Activated CD8-positive, alpha-beta T cell treated with anti-CD3 and anti-CD28 coated beads for 36 hours (primary cell): Measurements from ENCODE around the gene YPEL3. TPM values are rescaled to one million over a fixed set of nuclear protein-coding genes. Genes with fewer than 3 reads are reported as not detected.
"Not testable (repeated sequence)": the region's sequence is repeated elsewhere in the genome, so short reads cannot be mapped to it uniquely, and the experiment has no call there.

Source experiments
- ATAC-seq: fragments of 200-7000 bp; cut with Tn5 transposase; one replicate; pipeline ENCODE4 v1.10.0; 2021; ENCODE audit warnings: mild to moderate bottlenecking, moderate library complexity
- CTCF ChIA-PET: fragments of 350-600 bp; sonication (Branson Sonifier 250); formaldehyde crosslinking; loops from one replicate; lab custom pipeline; 2021; ENCODE audit warnings: antibody characterized with exemption; lab: Charles Lee
- POLR2A ChIA-PET: fragments of 350-600 bp; sonication (Branson Sonifier 250); formaldehyde crosslinking; loops from one replicate; lab custom pipeline; 2021; ENCODE audit warnings: antibody characterized with exemption; lab: Charles Lee
- DNase-seq: peaks from one replicate; pipeline ENCODE4 v3.0.0-alpha.2; 2020
- H3K27ac Mint-ChIP-seq: one replicate; pipeline ENCODE4 v1.8.0; 2021; ENCODE audit warnings: mild to moderate bottlenecking, mixed read lengths
- H3K27me3 Mint-ChIP-seq: one replicate; pipeline ENCODE4 v1.8.0; 2021; ENCODE audit warnings: mixed read lengths
- H3K36me3 Mint-ChIP-seq: one replicate; pipeline ENCODE4 v1.8.0; 2021; ENCODE audit warnings: low read depth, mixed read lengths
- H3K4me1 Mint-ChIP-seq: one replicate; pipeline ENCODE4 v1.8.0; 2021; ENCODE audit warnings: low read depth, mixed read lengths
- H3K4me3 Mint-ChIP-seq: one replicate; pipeline ENCODE4 v1.8.0; 2021; ENCODE audit warnings: mild to moderate bottlenecking, moderate library complexity, mixed read lengths
- H3K9me3 Mint-ChIP-seq: one replicate; pipeline ENCODE4 v1.8.0; 2021; ENCODE audit warnings: mixed read lengths
- intact Hi-C: fragments of 100-400 bp; cut with micrococcal nuclease; formaldehyde crosslinking; loops from one replicate; pipeline ENCODE4 v1.10.0; 2022
- total RNA-seq, 2 experiments: library from RNA; stranded (reverse); gene quantifications; one replicate each; pipeline ENCODE4 v1.2.3, GENCODE V29; 2021
- TF ChIP-seq, protein P1 (sequence below): fragments of 200-600 bp; IDR thresholded peaks from one replicate; pipeline ENCODE4 v1.8.0; 2022; ENCODE audit warnings: antibody characterized with exemption, mild to moderate bottlenecking

Gene YPEL3
- total RNA-seq, 2 experiments from 2014 or later, result 17.7 to 19.5 TPM

DNA sequence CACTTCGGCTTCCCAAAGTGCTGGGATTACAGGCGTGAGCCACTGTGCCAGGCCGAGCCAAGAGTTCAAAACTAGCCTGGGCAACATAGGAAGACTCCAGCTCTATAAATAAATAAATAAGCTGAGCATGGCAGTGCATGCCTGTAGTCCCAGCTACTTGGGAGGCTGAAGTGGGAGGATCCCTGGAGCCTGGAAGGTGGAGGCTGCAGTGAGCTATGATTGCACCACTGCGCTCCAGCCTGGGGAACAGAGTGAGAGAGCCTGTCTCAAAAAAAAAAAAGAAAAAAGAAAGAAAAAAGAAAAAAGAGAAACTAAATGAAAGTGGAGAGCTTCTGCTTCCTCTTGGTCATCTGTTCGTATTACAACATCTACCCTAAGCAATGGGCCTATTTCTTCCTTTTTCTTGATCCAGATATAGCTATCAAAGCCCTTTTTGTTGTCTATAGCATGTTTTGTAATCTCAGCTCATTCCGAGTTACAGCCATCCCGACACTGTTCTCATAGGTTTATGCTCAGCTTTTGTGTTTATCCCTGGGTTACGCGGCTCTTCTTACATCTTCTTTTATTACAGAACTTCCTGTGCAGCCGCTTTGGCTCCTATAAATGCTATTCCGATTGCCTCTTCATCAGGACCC lies 41.1 kb upstream of the YPEL3 start:
- Mint-ChIP-seq H3K4me1 (peaks cover 13% of the 10 kb centered on the region), H3K4me3 (no peak overlapping the region)
- POLR2A ChIA-PET, result interaction anchor here (0.6 to 1.7 kb wide), 3 partner anchors 12 to 258 kb away, joined by 3 to 7 read pairs (median 3); partner anchors contain the start of genes CORO1A and ZNF48

DNA sequence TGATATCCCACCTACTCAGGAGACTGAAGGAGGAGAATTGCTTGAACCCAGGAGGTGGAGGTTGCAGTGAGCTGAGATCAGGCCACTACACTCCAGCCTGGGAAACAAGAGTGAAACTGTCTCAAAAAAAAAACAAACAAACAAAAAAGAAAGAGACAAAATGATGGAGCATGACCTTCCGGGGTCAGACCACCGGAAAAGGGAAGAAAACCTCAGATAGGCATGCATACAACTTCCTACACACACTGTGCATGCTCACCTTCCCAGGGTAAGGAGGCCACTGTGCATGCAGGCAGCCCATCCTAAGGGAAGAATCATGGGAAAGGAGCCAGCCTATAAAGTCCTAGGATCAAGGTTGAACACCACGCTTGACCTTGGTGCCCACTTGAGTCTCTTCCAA lies 36.6 kb upstream of the YPEL3 start:
- Mint-ChIP-seq H3K27ac (no peak overlapping the region), H3K27me3 (no peaks in the 10 kb centered on the region), H3K36me3 (peaks cover 4% of the 10 kb centered on the region), H3K4me3 (no peak overlapping the region), H3K4me1 (peaks cover 8% of the 10 kb centered on the region), H3K9me3 (no peaks in the 10 kb centered on the region)
- ChIA-PET CTCF (no interaction called here), POLR2A (no interaction called here)
- no peak for DNase-seq
- no peak for ATAC-seq
- TF ChIP-seq, protein P1, sequence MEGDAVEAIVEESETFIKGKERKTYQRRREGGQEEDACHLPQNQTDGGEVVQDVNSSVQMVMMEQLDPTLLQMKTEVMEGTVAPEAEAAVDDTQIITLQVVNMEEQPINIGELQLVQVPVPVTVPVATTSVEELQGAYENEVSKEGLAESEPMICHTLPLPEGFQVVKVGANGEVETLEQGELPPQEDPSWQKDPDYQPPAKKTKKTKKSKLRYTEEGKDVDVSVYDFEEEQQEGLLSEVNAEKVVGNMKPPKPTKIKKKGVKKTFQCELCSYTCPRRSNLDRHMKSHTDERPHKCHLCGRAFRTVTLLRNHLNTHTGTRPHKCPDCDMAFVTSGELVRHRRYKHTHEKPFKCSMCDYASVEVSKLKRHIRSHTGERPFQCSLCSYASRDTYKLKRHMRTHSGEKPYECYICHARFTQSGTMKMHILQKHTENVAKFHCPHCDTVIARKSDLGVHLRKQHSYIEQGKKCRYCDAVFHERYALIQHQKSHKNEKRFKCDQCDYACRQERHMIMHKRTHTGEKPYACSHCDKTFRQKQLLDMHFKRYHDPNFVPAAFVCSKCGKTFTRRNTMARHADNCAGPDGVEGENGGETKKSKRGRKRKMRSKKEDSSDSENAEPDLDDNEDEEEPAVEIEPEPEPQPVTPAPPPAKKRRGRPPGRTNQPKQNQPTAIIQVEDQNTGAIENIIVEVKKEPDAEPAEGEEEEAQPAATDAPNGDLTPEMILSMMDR, result no peak
- intact Hi-C loops, result no loop called here

More for the DNA sequence above, 41.1 kb upstream of the YPEL3 start:
- no peak for DNase-seq
- no peaks in the 10 kb centered on the region for H3K36me3 Mint-ChIP-seq
- CTCF ChIA-PET, result interaction anchor here (1.5 kb wide), 1 partner anchor 25 kb away, joined by 3 read pairs; no protein-coding TSS in a partner anchor
- no peak for ATAC-seq
- intact Hi-C loops, result no loop called here
- H3K27me3 Mint-ChIP-seq, result no peaks in the 10 kb centered on the region
- no peaks in the 10 kb centered on the region for H3K9me3 Mint-ChIP-seq
- H3K27ac Mint-ChIP-seq, result no peak overlapping the region
- TF ChIP-seq, protein P1, result no peak

DNA sequence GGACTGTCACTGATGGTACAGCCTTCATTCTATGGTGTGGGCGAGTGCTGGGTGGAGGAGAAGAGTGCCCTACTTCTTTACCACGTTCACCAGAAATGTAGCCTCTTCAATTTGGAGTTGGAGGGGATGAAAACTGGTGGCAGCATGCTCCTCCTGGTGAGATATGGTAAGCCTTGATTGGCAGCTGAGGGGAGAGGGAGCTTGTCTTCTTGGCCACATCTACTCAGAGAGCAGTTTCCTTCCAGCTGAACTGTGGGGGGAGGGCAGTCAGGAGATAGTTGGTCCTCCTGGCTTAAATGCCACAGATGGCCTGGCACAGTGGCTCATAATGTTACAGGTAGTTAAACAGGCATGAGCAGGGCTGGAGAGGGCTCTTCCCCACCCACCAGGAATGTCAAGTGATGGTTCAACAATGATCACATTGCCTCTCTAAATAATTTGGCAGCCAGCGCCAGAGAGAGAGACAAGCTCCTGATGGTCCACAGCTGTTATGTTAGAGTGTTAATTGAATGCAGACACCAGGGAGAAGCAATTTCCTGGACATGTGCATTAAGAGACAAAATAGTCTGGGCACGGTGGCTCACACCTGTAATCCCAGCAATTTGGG lies 36.0 kb upstream of the YPEL3 start:
- ATAC-seq (no peak), DNase-seq (no peak)
- Mint-ChIP-seq H3K27ac (peak overlapping the region; percentile 25), H3K4me1 (peaks cover 8% of the 10 kb centered on the region), H3K36me3 (peaks cover 4% of the 10 kb centered on the region), H3K9me3 (no peaks in the 10 kb centered on the region), H3K27me3 (no peaks in the 10 kb centered on the region), H3K4me3 (no peak overlapping the region)
- ChIA-PET CTCF (interaction anchor here (0.9 to 2.7 kb wide), 2 partner anchors 11 to 54 kb away, joined by 3 to 9 read pairs; no protein-coding TSS in a partner anchor), POLR2A (interaction anchor here (1.2 kb wide), 1 partner anchor 53 kb away, joined by 4 read pairs; no protein-coding TSS in a partner anchor)
- intact Hi-C loops, result no loop called here
- TF ChIP-seq, protein P1, result no peak

DNA sequence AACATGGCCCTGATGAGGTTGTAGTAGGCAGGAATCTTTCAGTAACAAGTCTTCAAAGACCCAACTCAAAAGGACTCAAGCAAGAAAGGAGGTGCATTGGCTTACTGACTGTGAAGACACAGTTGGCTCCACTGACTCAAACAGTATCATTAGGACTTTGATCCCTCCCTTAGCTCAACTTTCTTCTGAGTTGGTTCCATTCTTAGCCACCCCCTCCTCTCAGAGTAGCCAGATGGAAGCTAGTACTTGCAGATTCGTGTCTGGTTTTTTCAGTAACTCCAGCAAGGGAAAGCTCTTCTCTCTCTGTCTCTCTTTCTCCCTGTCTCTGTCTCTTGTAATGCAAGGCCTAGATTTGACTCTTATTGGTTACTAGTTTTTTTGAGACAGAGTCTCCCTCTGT lies 32.0 kb upstream of the YPEL3 start:
- H3K4me3 Mint-ChIP-seq, result no peak overlapping the region
- ATAC-seq (no peak), DNase-seq (no peak)
- H3K27me3 Mint-ChIP-seq, result no peaks in the 10 kb centered on the region
- H3K9me3 Mint-ChIP-seq, result no peaks in the 10 kb centered on the region
- intact Hi-C loops, result no loop called here
- TF ChIP-seq, protein P1, result no peak
- ChIA-PET CTCF (interaction anchor here (4.0 kb wide), 1 partner anchor 16 kb away, joined by 15 read pairs; the partner anchor contains the start of gene GDPD3), POLR2A (interaction anchor here (0.6 kb wide), 1 partner anchor 462 kb away, joined by 3 read pairs; no protein-coding TSS in a partner anchor)
- H3K36me3 Mint-ChIP-seq, result peaks cover 4% of the 10 kb centered on the region
- peaks cover 8% of the 10 kb centered on the region for H3K4me1 Mint-ChIP-seq
- H3K27ac Mint-ChIP-seq, result no peak overlapping the region

DNA sequence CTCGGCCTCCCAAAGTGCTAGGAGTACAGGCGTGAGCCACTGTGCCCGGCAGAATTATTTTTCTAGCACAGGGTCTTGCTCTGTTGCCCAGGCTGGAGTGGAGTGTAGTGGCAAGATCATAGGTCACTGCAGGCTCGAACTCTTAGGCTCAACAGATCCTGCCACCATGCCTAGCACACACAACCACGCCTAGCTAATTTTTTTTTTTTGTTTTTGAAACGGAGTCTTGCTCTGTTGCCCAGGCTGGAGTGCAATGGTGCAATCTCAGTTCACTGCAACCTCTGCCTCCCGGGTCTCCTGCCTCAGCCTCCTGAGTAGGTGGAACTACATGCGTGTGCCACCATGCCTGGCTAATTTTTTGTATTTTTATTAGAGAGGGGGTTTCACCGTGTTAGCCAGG lies 29.7 kb upstream of the YPEL3 start:
- H3K27ac Mint-ChIP-seq, H3K9me3 Mint-ChIP-seq, intact Hi-C loops, DNase-seq, ATAC-seq, H3K4me3 Mint-ChIP-seq, H3K27me3 Mint-ChIP-seq, H3K36me3 Mint-ChIP-seq: not testable (repeated sequence)
- POLR2A ChIA-PET, result interaction anchor here (1.3 kb wide), 1 partner anchor 11 kb away, joined by 3 read pairs; no protein-coding TSS in a partner anchor
- CTCF ChIA-PET, result interaction anchor here (1.1 to 1.4 kb wide), 2 partner anchors 14 kb away, joined by 3 to 5 read pairs; no protein-coding TSS in a partner anchor
- peaks cover 13% of the 10 kb centered on the region for H3K4me1 Mint-ChIP-seq
